ENCODE results near the gene ZBTB40.

DNA sequence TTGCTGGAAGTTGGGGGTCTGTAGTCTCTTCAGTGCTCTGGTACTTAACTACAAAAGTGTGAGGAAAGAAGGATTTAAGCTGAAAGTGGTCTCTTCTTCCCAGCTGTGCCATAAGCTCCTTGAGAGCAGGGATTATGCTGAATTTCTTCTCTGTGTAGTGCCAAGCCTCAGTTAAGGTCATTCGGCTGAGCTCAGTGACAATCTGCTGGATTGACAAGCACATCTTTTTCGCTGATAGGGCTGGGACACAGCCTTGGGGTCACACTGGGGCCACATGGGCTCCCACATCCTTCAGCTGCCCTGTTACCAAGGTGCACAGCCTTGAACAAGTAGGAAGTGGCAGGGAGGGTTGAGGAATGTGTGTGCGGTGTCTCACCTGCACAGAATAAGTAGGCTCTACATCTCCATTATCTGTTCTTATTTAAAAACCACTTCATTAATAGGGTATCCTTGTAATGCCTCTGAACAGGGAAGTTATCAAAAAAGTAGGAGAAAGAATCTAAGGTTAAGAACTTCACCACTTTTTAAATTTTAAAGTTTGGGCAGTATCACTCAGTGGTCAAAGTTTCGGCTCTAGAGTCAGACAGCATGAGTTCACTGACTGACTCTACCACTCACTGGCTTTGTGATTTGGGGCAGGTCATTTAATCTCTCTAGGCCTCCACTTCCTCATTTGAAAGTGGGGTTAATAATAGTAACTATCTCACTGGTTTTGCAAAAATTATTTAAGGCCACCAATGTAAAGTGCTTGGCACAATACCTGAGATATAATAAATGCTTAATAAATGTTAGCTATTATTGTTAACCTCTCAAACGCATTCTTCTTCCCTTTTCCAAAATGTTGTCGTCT lies 10.3 kb downstream of the ZBTB40 start:
- TF ChIP-seq, protein P1, sequence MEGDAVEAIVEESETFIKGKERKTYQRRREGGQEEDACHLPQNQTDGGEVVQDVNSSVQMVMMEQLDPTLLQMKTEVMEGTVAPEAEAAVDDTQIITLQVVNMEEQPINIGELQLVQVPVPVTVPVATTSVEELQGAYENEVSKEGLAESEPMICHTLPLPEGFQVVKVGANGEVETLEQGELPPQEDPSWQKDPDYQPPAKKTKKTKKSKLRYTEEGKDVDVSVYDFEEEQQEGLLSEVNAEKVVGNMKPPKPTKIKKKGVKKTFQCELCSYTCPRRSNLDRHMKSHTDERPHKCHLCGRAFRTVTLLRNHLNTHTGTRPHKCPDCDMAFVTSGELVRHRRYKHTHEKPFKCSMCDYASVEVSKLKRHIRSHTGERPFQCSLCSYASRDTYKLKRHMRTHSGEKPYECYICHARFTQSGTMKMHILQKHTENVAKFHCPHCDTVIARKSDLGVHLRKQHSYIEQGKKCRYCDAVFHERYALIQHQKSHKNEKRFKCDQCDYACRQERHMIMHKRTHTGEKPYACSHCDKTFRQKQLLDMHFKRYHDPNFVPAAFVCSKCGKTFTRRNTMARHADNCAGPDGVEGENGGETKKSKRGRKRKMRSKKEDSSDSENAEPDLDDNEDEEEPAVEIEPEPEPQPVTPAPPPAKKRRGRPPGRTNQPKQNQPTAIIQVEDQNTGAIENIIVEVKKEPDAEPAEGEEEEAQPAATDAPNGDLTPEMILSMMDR (conservative IDR thresholded peaks at IDR 0.05), result no peak
- TF ChIP-seq EZH2 (IDR thresholded peaks at IDR 0.05; ENCODE audit: low read depth), result no peak
